Measurements from ENCODE around the gene C1QTNF1. TPM values are rescaled to one million over a fixed set of nuclear protein-coding genes. Genes with fewer than 3 reads are reported as not detected.

C1QTNF1 gene
- total RNA-seq, 2 experiments from 2014 or later, result not detected

DNA sequence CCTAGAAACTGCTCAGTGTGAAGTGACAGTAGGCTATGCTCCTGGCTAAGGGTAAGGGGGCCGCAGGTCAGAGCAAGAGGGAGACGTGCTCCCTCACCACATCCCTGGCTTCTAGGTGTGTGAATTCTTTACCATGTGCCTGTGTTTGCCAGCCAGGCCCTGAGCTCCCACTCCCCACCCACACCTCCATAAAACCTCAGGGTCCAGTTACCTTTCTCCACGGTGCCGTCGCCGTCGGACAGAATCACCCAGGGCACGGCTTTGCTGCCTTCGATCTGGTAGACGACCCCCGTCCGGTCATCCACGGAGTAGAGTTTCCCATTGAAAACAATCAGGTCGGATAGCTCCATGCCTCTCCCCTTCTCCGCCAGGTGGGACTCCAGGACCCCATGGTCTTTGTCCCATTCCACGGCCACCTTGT is 27.2 kb upstream of the C1QTNF1 start:
- Mint-ChIP-seq H3K4me3 (no peak overlapping the region), H3K36me3 (ENCODE audit: low read depth) (peaks cover 68% of the 10 kb centered on the region), H3K4me1 (ENCODE audit: low read depth) (peaks cover 17% of the 10 kb centered on the region), H3K27me3 (no peaks in the 10 kb centered on the region), H3K27ac (no peak overlapping the region), H3K9me3 (no peaks in the 10 kb centered on the region)
- H3K36me3 ChIP-seq (ENCODE audit: insufficient read depth, low read length), result peaks cover 75% of the 10 kb centered on the region
- no peak overlapping the region for H3K27ac ChIP-seq (ENCODE audit: low read depth in 1 of 2, low read length in 2 of 2)
- H3K27me3 ChIP-seq (ENCODE audit: control insufficient read depth in 1 of 2, insufficient read depth in 2 of 2, low read length in 2 of 2), result no peaks in the 10 kb centered on the region
- intact Hi-C loops (cut with DNase I, micrococcal nuclease), result no loop called here
- ATAC-seq (ENCODE audit: poor library complexity) (no peak), DNase-seq (no peak)
- CTCF ChIA-PET, result no interaction called here
- H3K9me3 ChIP-seq (ENCODE audit: control insufficient read depth in 1 of 2, insufficient read depth in 1 of 2, low read length in 2 of 2), result no peaks in the 10 kb centered on the region
- H3K4me3 ChIP-seq (ENCODE audit: low read length), result no peak overlapping the region
- TF ChIP-seq, protein P1, sequence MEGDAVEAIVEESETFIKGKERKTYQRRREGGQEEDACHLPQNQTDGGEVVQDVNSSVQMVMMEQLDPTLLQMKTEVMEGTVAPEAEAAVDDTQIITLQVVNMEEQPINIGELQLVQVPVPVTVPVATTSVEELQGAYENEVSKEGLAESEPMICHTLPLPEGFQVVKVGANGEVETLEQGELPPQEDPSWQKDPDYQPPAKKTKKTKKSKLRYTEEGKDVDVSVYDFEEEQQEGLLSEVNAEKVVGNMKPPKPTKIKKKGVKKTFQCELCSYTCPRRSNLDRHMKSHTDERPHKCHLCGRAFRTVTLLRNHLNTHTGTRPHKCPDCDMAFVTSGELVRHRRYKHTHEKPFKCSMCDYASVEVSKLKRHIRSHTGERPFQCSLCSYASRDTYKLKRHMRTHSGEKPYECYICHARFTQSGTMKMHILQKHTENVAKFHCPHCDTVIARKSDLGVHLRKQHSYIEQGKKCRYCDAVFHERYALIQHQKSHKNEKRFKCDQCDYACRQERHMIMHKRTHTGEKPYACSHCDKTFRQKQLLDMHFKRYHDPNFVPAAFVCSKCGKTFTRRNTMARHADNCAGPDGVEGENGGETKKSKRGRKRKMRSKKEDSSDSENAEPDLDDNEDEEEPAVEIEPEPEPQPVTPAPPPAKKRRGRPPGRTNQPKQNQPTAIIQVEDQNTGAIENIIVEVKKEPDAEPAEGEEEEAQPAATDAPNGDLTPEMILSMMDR (IDR thresholded peaks at IDR 0.05), result no peak
- POLR2A ChIA-PET, result no interaction called here
- H3K4me1 ChIP-seq (ENCODE audit: insufficient read depth, low read length), result peaks cover 7% of the 10 kb centered on the region

DNA sequence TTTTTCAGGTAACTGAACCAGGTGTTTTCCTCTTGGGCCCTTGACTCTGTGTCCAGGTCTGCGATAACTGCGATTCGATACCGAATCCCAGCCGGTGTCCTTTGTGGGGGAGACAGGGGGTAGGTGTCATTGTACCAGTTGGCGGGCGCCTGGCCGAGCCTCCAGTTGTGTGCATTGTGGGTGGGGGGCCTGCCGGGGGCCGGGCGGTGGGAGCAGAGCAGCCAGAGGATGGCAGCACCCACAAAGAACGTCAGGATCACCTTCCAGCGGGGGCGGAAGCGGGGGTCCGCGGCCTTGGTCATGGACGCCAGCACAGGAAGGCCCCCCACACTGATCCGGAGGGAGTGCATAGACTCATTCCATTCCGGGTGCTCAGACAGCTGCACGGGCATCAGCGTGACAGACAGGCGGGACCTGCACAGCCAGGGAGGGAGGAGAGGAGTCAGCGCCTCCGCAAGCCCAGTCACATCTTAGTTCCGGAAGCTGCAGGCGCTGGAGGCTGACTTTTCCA is 26.7 kb upstream of the C1QTNF1 start:
- DNase-seq (no peak), ATAC-seq (ENCODE audit: poor library complexity) (no peak)
- H3K27ac Mint-ChIP-seq, result no peak overlapping the region
- no peak overlapping the region for H3K4me3 ChIP-seq (ENCODE audit: low read length)
- H3K9me3 ChIP-seq (ENCODE audit: control insufficient read depth in 1 of 2, insufficient read depth in 1 of 2, low read length in 2 of 2), result no peaks in the 10 kb centered on the region
- no peak overlapping the region for H3K4me3 Mint-ChIP-seq
- no peaks in the 10 kb centered on the region for H3K27me3 Mint-ChIP-seq
- H3K4me1 ChIP-seq (ENCODE audit: insufficient read depth, low read length), result peaks cover 9% of the 10 kb centered on the region
- H3K36me3 ChIP-seq (ENCODE audit: insufficient read depth, low read length), result peaks cover 76% of the 10 kb centered on the region
- TF ChIP-seq, protein P1 (IDR thresholded peaks at IDR 0.05), result no peak
- CTCF ChIA-PET, result no interaction called here
- H3K27ac ChIP-seq (ENCODE audit: low read depth in 1 of 2, low read length in 2 of 2), result no peak overlapping the region
- POLR2A ChIA-PET, result no interaction called here
- no peaks in the 10 kb centered on the region for H3K9me3 Mint-ChIP-seq
- no peaks in the 10 kb centered on the region for H3K27me3 ChIP-seq (ENCODE audit: control insufficient read depth in 1 of 2, insufficient read depth in 2 of 2, low read length in 2 of 2)
- peaks cover 18% of the 10 kb centered on the region for H3K4me1 Mint-ChIP-seq (ENCODE audit: low read depth)
- H3K36me3 Mint-ChIP-seq (ENCODE audit: low read depth), result peaks cover 68% of the 10 kb centered on the region
- intact Hi-C loops (cut with DNase I, micrococcal nuclease), result no loop called here

DNA sequence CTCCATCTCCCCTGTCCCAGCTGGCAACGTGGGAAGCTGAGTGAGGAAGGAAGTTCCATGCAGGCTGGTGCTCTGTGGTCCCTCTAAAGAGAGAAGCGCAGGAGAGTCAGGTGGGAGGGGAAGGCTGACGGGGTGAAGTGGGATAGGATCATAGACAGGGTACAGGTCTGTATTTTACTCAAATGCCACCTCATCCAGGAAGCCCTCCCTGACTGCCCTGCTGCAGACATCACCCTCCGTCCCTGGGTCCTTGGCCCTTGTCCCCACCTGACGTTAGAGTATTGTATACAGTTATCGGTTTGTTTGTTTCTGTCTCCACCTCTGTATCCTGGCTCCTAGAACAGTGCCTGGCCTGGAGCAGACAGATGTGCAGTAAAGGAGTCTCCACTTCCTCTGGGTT is 26.1 kb upstream of the C1QTNF1 start:
- Mint-ChIP-seq H3K4me1 (ENCODE audit: low read depth) (peaks cover 21% of the 10 kb centered on the region), H3K9me3 (no peaks in the 10 kb centered on the region), H3K27me3 (no peaks in the 10 kb centered on the region), H3K27ac (no peak overlapping the region), H3K36me3 (ENCODE audit: low read depth) (peaks cover 72% of the 10 kb centered on the region), H3K4me3 (no peak overlapping the region)
- DNase-seq (no peak), ATAC-seq (ENCODE audit: poor library complexity) (no peak)
- H3K27ac ChIP-seq (ENCODE audit: low read depth in 1 of 2, low read length in 2 of 2), result no peak overlapping the region
- no peaks in the 10 kb centered on the region for H3K9me3 ChIP-seq (ENCODE audit: control insufficient read depth in 1 of 2, insufficient read depth in 1 of 2, low read length in 2 of 2)
- ChIA-PET CTCF (no interaction called here), POLR2A (no interaction called here)
- no peak overlapping the region for H3K4me3 ChIP-seq (ENCODE audit: low read length)
- TF ChIP-seq, protein P1 (IDR thresholded peaks at IDR 0.05), result no peak
- H3K36me3 ChIP-seq (ENCODE audit: insufficient read depth, low read length), result peaks cover 73% of the 10 kb centered on the region
- no peaks in the 10 kb centered on the region for H3K27me3 ChIP-seq (ENCODE audit: control insufficient read depth in 1 of 2, insufficient read depth in 2 of 2, low read length in 2 of 2)
- intact Hi-C loops (cut with DNase I, micrococcal nuclease), result no loop called here
- peaks cover 8% of the 10 kb centered on the region for H3K4me1 ChIP-seq (ENCODE audit: insufficient read depth, low read length)

Measured in CD4-positive, alpha-beta T cell (primary cell).